HG03097 (cell line): Measurements from ENCODE around the gene ADARB2.

Source experiments
- ATAC-seq: cut with Tn5 transposase; IDR thresholded peaks from one replicate; pipeline ENCODE4 v1.9.1; 2021; ENCODE audit not compliant: unreplicated experiment, low FRiP score

Gene ADARB2

DNA sequence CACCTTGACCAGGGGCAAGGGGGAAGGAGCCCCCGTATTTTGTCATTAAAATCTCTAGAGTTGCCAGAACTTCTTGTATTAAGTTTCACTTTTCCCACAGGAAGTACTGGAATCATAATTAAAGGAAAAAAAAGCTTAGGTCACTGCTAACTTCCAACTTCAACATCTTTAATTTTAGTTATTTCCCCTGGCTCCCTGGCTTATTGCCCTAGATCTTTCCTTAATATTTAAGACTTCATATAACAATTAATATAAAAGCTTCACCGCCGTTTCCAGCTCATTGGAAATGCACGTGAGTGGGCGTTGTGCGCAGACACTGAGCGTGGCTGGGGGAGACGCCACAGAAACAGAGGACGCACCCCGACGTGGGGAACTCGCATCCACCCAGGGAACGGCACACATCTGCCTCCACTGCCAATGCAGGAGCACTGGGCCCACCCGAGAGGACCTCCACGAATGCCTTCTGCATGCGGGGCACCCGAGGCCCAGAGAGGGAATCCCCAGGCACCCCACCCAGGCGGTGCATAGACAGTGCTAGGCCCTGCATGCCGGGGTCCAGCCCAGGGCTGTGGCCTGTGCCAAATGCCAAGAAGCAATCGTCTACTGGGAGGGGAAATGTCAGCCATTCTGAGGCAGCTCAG is 72.2 kb downstream of the ADARB2 start:
- no peak for ATAC-seq

DNA sequence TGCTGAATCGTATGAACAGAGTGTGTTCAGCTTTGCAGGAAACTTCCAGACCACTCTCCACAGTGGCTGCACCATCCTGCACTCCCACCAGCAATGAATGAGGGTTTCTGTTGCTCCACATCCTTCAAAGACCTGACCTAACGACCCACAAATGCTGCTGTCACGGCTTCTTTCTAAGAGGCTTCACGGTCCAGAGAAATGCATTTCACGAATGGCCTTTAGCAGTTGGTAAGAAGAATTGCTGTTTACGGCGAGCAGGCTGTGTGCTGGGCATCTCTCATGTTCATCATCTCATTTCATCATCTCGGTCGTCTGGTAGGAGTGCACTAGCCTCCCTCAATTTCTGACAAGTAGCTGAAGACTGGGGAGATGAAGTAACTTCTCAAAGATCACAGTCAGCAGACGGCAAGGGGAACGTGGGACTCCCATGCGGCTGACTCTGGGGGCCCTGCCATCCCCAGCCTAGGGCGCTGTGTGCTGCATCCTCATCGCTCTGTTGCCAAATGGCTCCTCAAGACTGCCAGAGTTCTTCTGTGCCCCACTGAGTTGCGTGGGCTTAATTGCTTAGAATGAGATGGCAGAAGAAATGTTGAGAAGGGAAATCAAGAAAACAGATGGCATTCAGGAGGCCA is 72.9 kb downstream of the ADARB2 start:
- no peak for ATAC-seq

DNA sequence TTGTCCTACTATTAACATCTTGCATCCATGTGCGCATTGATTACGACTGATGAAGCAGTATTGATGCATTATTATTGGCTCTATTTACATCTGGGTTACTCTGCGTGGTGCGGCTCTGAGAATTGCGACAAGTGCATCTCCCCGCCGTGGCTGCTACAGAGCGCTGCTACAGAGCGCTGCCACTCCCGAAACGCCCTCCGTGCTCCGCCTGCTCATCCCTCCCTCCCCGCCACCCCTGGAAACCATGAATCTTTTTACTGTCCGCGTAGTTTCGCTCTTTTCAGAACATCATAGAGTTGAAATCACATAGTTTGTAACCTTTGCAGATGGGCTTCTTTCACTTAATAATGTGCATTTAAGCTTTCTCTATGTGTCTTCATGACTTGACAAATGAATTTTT is 74.1 kb downstream of the ADARB2 start:
- ATAC-seq = no peak

DNA sequence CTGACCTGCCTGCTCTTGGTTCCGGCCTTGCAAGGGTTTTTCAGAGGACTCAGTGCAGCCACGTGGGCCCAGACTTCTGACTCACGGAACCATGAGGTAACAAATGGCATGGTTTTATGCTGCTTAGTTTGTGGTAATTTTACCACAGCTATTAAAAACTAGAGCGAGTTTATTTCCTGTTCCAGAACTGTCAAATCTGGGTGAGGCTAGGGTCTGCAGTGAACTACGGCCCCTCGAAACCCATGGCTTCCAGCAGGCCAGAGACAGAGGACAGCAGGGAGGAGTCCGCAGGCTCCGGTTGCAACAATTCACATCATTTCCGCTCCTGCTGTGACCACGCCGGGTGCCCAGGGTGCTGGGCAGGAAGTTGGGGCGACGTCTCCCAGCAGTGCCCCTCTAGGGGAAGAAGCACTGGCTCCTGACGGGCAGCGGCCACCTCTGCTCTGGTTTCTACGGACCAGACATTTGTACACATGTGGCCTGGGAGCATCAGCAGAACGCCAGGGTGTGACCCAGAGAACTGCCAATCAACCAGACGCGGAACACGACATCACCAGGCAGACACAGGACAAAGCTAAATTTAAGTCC is 74.8 kb downstream of the ADARB2 start:
- ATAC-seq = no peak

DNA sequence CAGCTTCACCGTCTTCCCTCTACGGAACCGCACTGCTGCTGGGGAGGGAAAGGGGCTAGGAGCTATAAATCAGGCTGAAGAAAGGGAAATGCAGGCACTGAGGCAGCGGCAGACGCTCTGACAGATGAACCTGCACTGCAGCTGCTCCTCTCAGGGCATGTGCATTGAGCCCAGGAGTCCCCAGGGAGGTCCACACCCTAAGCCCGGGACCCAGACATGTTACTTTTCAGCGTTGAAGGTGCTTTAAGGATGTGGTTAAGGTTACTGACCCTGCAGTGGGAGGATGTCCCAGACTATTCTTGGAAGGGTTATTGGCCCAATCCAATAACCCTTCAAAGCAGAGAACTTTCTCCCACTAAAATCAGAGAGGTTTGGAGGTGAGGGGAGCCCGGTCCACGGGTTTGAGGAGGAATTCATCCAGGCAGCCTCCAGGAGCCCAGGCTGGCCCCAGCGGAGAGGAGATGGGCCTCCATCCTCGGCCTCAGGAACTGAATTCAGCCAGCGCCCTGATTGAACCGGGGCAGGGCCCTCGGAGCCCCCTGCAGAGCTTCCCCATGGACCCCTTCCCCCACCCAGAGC is 75.4 kb downstream of the ADARB2 start:
- peak; percentile 83 for ATAC-seq

DNA sequence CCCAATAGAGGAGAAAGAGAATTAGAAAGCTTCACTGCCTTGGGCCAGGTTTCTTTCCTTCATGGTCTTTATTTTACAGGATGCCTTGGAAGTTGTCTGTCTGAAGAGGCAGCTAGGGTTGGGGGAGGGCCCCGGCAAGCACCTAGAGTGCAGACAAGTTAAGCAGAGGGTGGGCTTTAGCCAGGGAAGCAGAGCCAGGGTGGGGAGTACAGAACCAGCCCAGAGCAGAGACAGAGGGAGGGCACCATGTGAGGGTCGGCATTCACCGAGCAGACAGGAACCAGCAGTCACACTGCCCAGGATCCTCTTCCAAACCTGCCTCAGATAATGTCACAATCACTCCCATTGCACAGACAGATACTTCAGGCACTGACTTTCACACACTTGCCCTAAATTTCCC is 75.9 kb downstream of the ADARB2 start:
- peak; percentile 4 for ATAC-seq

DNA sequence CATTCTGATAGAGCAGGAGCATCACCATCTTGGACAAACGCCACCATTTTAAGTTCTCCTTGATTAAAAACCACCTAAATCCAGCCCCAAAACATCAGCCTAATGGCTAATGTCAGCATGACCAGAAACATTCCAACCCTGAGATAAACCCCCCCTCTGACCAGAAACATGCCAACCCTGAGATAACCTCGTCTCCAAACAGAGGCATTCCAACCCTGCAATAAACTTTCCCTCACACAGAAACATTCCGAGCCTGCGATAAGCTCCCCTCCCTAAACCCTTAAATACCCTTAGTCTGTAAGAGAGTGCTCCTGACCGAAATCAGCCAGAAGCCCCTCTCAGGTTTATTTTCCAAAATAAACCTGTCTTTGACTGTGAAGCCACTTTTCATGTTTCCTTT is 76.5 kb downstream of the ADARB2 start:
- ATAC-seq = no peak

DNA sequence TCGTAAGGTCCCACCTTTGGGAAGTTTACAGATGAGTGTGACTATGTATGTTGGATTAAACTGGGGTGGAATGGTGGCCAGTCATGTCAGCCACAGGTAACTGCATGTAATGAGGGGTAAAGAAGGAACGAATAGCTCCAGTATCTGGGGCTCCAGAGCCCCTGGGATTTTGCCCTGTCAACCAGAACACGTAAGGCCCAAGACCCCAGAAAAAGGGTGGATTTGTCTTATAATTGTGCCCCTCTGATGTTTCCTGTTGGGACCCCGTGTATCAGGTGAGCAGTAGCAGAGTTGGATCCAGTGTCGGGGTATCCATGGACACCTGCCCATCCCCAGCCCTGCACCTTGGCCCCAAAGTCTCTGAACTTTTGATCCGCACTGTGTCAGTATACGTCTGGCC is 76.9 kb downstream of the ADARB2 start:
- ATAC-seq = no peak

DNA sequence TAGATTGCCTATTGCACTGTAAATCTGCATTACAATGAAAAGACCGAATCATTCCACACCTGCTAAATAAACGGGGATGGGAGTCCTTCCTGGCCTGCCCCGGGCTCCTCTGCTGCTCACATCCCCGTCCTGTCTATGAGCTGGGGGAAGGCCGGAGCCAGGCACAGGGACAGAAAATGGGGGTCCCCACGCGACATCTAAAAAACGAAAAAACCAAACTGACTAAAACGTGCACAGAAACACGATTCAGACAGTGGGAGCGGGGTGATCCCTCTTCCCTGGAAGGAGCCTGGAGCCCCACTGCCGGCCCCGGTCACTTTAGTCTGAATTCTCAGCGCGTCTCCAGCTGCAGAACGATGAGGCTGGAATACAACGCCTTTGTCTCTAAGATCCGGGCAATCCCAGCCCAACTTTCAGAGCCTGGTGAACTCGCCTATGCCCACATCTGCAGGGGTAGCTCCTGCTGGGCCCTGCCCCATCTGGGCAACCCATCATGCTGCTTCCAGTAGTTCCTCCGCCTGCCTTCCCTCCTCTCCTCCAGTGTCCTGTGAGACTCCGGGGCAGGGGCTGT is 78.0 kb downstream of the ADARB2 start:
- no peak for ATAC-seq

DNA sequence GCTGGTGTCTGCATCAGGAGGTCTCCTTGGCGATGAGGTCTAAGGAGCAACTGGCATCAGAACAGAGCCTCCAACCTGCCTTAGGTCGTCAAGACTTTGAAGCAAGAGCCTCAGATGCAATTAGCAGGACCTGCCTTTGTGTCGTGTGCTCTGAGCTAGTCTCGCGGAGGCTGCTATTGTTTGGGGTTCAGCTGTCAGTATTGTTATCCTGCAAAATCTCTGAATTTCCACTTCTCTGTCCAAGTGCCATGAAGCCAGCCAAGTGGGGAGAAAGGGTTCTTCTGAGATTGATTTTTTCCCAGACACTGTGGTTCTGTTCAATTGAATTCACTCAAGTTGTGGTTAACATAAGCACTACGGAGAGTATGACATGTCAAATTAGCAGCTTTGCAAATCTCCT is 78.7 kb downstream of the ADARB2 start:
- ATAC-seq = no peak

DNA sequence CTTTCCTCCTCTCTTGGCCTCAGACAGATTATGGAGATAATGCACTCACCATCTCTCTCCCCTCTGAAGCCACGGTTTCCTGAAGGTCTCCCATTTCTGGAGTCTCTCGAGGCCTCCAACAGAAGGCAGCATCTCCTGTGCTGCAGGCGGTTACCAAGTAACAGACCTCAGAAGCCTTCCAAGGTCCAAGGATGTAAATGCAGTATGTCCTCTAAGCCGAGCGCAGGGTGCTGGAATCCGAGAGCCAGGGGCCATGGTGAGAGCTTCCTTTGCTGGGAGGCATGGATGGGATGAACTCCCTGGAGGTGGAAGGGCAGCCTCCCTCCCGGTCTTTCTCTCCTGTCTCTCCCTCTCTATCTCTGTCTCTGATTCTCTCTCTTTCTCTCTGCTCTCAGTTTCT is 79.8 kb downstream of the ADARB2 start:
- ATAC-seq = no peak

DNA sequence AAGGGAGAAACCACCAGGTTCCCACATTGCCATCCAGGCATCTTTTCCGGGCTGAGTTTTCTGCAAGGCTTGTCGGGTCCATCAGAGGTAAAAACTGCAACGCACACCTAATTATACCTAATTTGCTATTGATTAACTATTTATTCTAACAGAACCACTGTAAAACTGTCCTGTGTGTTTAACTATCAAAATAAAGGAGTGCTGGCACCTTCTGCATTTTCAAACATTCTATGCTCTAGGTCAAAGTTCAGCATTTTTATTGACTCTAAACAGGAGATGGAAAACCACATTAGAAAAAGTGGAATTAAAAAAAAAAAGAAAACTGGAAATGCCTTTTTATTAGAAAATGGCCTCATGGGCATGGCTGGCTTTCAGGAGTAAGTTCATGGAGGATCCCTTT is 82.0 kb downstream of the ADARB2 start:
- no peak for ATAC-seq

DNA sequence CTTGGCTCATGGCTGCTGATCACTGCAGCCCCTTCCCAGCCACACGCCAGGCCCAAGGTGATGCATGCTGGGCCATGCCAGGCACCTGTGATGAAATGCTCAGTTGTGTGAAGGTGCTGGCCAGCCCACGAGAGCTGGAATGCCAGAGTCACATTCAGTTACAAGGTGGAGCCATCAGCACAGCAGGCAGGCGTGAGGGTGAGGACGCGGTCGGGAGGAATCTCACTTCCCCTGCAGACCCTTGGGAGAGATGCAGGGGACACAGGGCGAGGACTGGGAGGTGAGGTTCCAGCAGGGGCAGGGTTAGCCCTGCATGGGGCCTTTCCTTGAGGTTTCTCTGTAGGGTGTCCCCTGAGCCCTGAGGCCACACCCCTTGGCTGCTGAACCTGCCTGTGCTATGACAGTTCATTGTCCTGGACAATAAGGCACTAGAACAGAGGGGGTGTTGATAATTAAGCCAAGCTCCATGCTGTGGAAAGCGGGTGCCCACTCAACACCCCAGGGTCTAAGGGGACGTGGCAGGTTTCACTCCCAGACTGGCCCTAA is 82.4 kb downstream of the ADARB2 start:
- ATAC-seq = no peak

DNA sequence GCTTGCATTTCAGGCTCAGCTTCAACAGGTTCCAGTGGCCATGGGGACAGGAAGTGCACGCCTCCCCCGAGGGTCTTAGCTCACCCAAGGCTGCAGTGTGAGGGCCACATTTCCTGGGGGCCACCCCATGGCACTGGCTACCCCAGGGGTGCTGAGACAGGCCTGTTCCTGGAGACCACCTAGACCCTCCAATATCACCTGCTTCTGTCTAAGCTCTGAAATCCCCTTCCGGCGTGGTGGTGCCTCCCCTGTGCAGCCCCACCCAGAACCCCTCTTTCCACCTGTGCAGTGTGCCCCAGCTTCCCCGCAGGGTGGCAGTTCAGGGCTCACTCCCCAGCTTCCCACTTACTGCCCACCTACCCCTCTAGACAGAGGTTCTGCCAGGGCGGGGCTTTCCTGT is 83.1 kb downstream of the ADARB2 start:
- no peak for ATAC-seq

DNA sequence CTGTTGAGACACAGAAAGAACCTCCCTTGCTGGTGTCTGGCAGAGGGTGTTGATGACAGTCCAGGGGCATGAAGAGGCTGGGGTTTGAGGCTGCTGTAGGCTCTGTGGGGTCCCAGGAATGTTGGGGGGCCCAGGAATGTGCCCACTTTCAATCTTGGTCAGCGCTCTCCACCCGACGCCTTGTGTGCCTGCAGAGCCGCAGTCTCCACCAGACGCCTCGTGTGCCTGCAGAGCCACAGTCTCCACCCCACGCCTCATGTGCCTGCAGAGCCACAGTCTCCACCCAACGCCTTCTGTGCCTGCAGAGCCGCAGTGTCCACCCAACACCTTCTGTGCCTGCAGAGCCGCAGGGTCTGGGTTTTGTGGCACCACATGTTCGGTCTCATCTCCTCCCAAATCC is 84.0 kb downstream of the ADARB2 start:
- ATAC-seq = no peak

DNA sequence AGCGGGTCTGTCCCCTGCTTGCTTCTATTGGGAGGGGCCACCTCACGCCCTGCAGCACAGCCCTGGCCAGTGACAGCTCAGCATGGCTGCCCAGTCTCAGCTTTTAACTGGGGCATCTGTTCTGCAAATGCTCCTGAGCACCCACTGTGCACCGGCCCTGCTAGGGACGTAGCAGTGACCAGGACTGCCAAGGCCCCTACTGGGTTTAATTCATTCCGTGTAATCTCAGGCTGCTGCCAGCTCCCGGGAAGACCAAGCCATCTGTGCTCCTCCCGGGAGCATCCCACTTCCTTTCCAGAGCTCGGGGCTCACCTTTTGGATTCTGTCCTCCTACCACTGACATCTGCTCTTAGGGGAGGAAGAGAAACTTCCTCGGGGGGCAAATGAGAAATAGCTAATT is 85.2 kb downstream of the ADARB2 start:
- no peak for ATAC-seq

DNA sequence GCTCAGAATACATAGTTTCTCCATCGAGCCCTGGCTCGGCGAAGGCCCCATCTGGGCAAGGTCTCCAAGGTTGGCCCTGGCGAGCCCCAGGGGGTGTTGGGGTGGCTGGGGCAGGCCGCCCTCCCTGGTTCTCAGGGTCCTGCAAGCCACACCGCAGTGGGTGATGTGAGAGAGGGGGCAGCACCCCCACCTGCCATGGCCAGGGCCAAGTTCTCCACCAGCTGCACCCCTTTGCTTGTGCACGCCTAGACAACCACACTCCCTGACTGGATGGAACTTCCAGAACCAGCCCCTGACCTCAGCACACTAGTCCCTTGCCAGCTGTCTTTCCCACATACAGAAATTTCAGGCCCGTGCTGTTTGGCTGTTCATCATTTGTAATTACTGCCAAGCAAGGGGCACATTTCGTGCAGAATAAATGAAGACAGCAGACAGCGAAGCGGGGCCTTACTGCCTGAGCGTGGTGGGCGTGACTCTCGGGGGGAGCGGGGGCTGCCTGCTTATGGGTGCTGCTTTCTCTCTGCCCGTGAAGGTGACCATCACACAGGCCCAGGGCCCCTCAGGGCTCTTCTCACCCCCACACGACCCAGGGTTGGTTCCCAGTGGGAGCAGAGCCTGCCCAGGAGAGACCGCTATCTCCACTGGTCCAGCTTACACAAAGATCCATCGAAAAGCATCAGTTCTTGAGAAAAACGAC is 85.9 kb downstream of the ADARB2 start:
- no peak for ATAC-seq

DNA sequence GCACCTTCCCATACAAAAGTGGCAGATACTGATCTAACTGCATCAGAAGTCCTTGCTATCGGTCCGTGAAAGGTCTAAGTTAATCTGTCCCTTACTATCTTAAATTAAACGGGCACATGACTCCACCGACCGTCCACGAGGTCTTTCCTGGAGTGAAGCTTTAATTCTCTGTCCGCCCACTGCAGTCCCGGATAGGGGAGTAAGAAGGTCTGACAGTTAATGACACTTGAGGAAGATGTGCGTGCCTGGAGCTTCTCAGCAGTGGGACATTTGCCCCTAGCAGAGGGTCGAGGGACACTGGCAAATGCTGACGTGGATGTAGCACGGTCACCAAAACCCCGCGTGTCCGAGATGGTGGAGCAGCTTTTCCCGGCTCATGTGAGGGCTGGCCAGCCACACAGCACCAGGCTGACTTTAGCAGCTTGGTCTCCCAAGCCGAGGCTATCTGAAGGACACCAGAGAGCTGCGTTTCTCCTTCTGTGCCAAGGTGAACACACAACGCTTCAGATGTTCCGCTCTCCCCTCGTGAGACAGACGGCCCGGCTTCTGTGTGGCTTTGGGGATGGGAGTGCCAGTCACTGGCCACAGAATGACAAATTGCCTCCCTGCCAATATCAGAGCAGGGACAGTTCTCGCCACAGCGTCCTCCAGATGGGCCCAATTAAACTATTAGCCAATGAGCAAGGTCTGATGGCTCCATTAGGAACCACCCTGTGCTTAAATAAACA is 86.6 kb downstream of the ADARB2 start:
- ATAC-seq = no peak

DNA sequence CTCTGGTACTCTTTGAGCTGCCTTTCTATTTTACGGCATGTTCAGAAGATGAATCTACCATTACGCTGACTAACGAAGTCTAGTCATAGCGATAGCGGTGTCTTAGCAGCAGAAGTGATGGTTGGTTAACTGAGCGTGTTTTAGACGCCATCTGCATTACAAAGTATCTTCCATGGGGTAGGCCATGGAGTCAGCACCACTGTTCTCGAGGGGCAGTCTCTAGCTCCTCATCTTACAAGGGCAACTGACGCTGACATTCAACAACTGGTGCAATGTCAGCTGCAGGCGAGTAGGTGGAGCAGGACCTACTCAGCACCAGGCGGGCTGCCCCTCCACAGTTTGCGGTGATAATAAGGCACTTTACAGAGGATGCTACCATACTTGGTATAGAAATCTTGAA is 88.7 kb downstream of the ADARB2 start:
- no peak for ATAC-seq

DNA sequence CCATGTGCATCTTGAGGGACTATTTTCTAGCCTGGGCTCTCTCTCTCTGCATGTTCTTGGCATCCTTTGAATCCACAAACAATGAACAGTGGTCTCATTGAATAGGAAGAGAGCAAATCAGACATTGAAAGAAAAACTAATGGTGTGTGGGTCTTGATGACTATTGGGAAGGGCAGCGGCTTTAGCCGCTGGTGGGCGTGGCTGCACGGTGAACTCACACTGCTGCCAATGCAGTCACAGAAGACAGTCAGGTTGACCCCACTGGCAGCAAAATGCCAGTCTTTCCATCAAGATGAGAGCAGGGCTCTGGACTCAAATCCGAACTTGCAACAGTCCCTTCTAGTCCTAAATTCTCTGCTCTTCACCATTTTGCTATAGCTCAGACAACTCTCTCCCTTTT is 91.0 kb downstream of the ADARB2 start:
- ATAC-seq = no peak
